Measurements from ENCODE around the gene LCN6. TPM values are rescaled to one million over a fixed set of nuclear protein-coding genes. Genes with fewer than 3 reads are reported as not detected.
A peak's percentile ranks its signal among the peaks of the same experiment; 100 is the strongest.
"Not testable (repeated sequence)": the region's sequence is repeated elsewhere in the genome, so short reads cannot be mapped to it uniquely, and the experiment has no call there.

The LCN6 gene
- total and polyA plus RNA-seq, 2 of the 4 experiments (the other 2 are of a cell fraction) = not detected

DNA sequence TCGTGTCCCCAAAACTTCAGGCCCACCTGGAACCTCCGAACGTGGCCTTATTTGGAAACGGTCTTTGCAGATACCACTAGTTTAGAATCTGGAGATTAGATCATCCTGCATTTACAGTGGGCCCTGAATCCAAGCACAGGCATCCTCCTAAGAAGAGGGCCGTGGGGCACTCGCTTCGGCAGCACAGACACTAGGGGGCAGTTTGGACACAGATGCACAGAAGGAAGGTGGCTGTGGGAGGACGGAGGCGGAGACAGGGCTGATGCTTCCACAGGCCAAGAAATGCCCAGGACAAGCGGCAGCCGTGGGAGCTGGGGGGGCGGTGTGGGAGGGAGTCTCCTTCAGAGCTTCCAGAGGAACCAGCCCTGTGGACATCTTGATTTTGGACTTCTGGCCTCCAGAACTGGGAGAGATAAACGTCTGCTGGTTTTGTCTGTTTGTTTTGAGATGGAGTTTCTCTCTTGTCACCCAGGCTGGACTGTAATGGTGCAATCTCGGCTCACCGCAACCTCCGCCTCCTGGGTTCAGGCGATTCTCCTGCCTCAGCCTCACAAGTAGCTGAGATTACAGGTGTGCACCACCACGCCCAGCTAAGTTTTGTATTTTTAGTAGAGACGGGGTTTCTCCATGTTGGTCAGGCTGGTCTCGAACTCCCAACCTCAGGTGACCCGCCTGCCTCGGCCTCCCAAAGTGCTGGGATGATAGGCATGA lies 12.7 kb upstream of the LCN6 start:
- H2BK15ac ChIP-seq (ENCODE audit: low read depth, low read length); H3K27ac ChIP-seq (ENCODE audit: insufficient read depth, low read length); H3K23ac ChIP-seq (ENCODE audit: low read depth, low read length); H4K20me1 ChIP-seq (ENCODE audit: insufficient read depth, low read length); in situ Hi-C loops (cut with MboI; ENCODE audit: low sequenced_read_pairs); H3K9ac ChIP-seq (ENCODE audit: low read depth, low read length); H3K18ac ChIP-seq (ENCODE audit: low read depth, low read length); H2BK20ac ChIP-seq (ENCODE audit: low read depth, low read length); intact Hi-C loops (cut with micrococcal nuclease); BruUV-seq (replicated peaks); H2BK120ac ChIP-seq (ENCODE audit: low read depth, low read length); H4K8ac ChIP-seq (ENCODE audit: low read depth in 2 of 2, low read length in 2 of 2); H3K36me3 ChIP-seq (ENCODE audit: control insufficient read depth, insufficient read depth, low read length); H3K56ac ChIP-seq (ENCODE audit: extremely low read depth, insufficient read depth, low read length); H2BK5ac ChIP-seq (ENCODE audit: low read depth, low read length, poor library complexity, severe bottlenecking); H3K79me1 ChIP-seq (ENCODE audit: low read depth in 1 of 2, low read length in 2 of 2); H4K91ac ChIP-seq (ENCODE audit: insufficient read depth, low read depth, low read length); dilution Hi-C loops (cut with HindIII; ENCODE audit: low sequenced_read_pairs, unreplicated experiment); H3K9me1 ChIP-seq (ENCODE audit: insufficient read depth, low read length); H4K5ac ChIP-seq (ENCODE audit: low read depth, low read length); H3K4me3 ChIP-seq (ENCODE audit: insufficient read depth, low read depth, low read length); H2AK5ac ChIP-seq (ENCODE audit: low read depth, low read length); H3K4ac ChIP-seq (ENCODE audit: low read depth, low read length); H3K4me1 ChIP-seq (ENCODE audit: control insufficient read depth, insufficient read depth, low read length); H3K9me3 ChIP-seq (ENCODE audit: control insufficient read depth, insufficient read depth, low read length); H3K14ac ChIP-seq (replicated peaks; ENCODE audit: low read depth, low read length); H3K4me2 ChIP-seq (ENCODE audit: low read depth, low read length); H3K27me3 ChIP-seq (ENCODE audit: control insufficient read depth, insufficient read depth, low read length): not testable (repeated sequence)
- ChIA-PET POLR2A (ENCODE audit: unreplicated experiment) (interaction anchor here (0.5 kb wide), 1 partner anchor 33 kb away, joined by 3 read pairs; no protein-coding TSS in a partner anchor), CTCF (interaction anchor here (0.6 to 1.7 kb wide), 3 partner anchors 16 to 238 kb away, joined by 3 to 7 read pairs (median 3); no protein-coding TSS in a partner anchor)
- WGBS, 2 experiments (ENCODE audit: extremely low coverage in 2 of 2, insufficient read length in 1 of 2) = 61% methylated on average over 9 of the region's 22 CpGs; no CpG with 5 or more reads in 1 of the 2 experiments
- DNase-seq (peak; percentile 63), ATAC-seq (ENCODE audit: low read depth) (peak; percentile 94)
- peak overlapping the region; percentile 81 for H2AFZ ChIP-seq (replicated peaks; ENCODE audit: low read length, poor library complexity)
- TF ChIP-seq SMC3 (IDR thresholded peaks at IDR 0.05; ENCODE audit: low read depth, low read length) (peak; percentile 10; the same call in 1 of the 2 replicates), MAZ (IDR thresholded peaks at IDR 0.05; ENCODE audit: borderline replicate concordance, low read depth, low read length) (peak; percentile 52), RAD21 (IDR thresholded peaks at IDR 0.05; ENCODE audit: low read length) (peak; percentile 37)
- TF ChIP-seq, protein P1, sequence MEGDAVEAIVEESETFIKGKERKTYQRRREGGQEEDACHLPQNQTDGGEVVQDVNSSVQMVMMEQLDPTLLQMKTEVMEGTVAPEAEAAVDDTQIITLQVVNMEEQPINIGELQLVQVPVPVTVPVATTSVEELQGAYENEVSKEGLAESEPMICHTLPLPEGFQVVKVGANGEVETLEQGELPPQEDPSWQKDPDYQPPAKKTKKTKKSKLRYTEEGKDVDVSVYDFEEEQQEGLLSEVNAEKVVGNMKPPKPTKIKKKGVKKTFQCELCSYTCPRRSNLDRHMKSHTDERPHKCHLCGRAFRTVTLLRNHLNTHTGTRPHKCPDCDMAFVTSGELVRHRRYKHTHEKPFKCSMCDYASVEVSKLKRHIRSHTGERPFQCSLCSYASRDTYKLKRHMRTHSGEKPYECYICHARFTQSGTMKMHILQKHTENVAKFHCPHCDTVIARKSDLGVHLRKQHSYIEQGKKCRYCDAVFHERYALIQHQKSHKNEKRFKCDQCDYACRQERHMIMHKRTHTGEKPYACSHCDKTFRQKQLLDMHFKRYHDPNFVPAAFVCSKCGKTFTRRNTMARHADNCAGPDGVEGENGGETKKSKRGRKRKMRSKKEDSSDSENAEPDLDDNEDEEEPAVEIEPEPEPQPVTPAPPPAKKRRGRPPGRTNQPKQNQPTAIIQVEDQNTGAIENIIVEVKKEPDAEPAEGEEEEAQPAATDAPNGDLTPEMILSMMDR (conservative IDR thresholded peaks at IDR 0.05; ENCODE audit: low read depth, low read length) = peak; percentile 67
- H2AK9ac ChIP-seq (replicated peaks; ENCODE audit: low read depth, low read length, poor library complexity) = peak overlapping the region; percentile 7

Data from IMR-90 (cell line).